Dedifferentiated amniotic fluid mesenchymal stem cell (primary cell): Measurements from ENCODE around the gene ITIH3.
A peak's percentile ranks its signal among the peaks of the same experiment; 100 is the strongest.
"Not testable (repeated sequence)": the region's sequence is repeated elsewhere in the genome, so short reads cannot be mapped to it uniquely, and the experiment has no call there.

Experiments
- DNase-seq: peaks from one replicate; pipeline ENCODE4 v3.0.0-alpha.2; 2016; ENCODE audit errors: extremely low spot score

The ITIH3 gene

GRCh38 chr3:52794612-52795099 lies at the start of gene ITIH3:
TSS of gene ITIH3 (plus strand) at chr3:52794796. CDS start at chr3:52794804, 8 bp downstream.
- DNase-seq, result no peak

- DNase-seq, result peak; percentile 71
Measured at GRCh38 chr3:52752045-52752660, 42.4 kb upstream of the ITIH3 start.

- DNase-seq, result no peak
Measured at GRCh38 chr3:52754373-52754772, 40.2 kb upstream of the ITIH3 start.

- no peak for DNase-seq
Measured at GRCh38 chr3:52756141-52756540, 38.5 kb upstream of the ITIH3 start.

- no peak for DNase-seq
Measured at GRCh38 chr3:52763466-52763865, 31.1 kb upstream of the ITIH3 start.

GRCh38 chr3:52769786-52770455 lies 24.7 kb upstream of the ITIH3 start:
- no peak for DNase-seq

GRCh38 chr3:52770496-52771333 lies 23.9 kb upstream of the ITIH3 start, which contains the start of gene NEK4:
TSS of gene NEK4 (minus strand) at chr3:52770940. CDS start at chr3:52770746, 194 bp downstream.
- peak; percentile 89 for DNase-seq

- no peak for DNase-seq
Measured at GRCh38 chr3:52771334-52771681, 23.3 kb upstream of the ITIH3 start.

GRCh38 chr3:52771702-52772101 lies 22.9 kb upstream of the ITIH3 start:
- DNase-seq, result no peak

GRCh38 chr3:52773361-52774065 lies 21.1 kb upstream of the ITIH3 start:
- no peak for DNase-seq

GRCh38 chr3:52774066-52774713 lies 20.4 kb upstream of the ITIH3 start:
- no peak for DNase-seq

- DNase-seq, result no peak
Measured at GRCh38 chr3:52774901-52775864, 19.4 kb upstream of the ITIH3 start.

GRCh38 chr3:52775877-52776276 lies 18.7 kb upstream of the ITIH3 start:
- no peak for DNase-seq

GRCh38 chr3:52776486-52776885 lies 18.1 kb upstream of the ITIH3 start:
- not testable (repeated sequence) for DNase-seq

- DNase-seq, result no peak
Measured at GRCh38 chr3:52777127-52777958, 17.3 kb upstream of the ITIH3 start, which contains the start of gene ITIH1. TSS of gene ITIH1 (plus strand) at chr3:52777599. CDS start at chr3:52777616, 17 bp downstream.

- DNase-seq, result no peak
Measured at GRCh38 chr3:52777959-52778805, 16.4 kb upstream of the ITIH3 start.

- no peak for DNase-seq
Measured at GRCh38 chr3:52779011-52779836, 15.4 kb upstream of the ITIH3 start.
